ENCODE results near the gene BAZ1A.
"Not testable (repeated sequence)": the region's sequence is repeated elsewhere in the genome, so short reads cannot be mapped to it uniquely, and the experiment has no call there.

DNA sequence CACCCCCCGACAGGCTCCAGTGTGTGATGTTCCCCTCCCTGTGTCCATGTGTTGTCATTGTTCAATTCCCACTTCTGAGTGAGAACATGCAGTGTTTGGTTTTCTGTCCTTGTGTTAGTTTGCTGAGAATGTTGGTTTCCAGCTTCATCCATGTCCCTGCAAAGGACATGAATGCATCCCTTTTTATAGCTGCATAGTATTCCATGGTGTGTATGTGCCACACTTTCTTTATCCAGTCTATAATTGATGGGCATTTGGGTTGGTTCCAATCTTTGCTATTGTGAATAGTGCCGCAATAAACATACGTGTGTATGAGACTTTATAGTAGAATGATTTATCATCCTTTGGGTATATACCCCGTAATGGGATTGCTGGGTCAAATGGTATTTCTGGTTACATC lies 138.1 kb downstream of the BAZ1A start:
- TF ChIP-seq POLR2A (IDR thresholded peaks at IDR 0.05) = not testable (repeated sequence)
- TF ChIP-seq, protein P1, sequence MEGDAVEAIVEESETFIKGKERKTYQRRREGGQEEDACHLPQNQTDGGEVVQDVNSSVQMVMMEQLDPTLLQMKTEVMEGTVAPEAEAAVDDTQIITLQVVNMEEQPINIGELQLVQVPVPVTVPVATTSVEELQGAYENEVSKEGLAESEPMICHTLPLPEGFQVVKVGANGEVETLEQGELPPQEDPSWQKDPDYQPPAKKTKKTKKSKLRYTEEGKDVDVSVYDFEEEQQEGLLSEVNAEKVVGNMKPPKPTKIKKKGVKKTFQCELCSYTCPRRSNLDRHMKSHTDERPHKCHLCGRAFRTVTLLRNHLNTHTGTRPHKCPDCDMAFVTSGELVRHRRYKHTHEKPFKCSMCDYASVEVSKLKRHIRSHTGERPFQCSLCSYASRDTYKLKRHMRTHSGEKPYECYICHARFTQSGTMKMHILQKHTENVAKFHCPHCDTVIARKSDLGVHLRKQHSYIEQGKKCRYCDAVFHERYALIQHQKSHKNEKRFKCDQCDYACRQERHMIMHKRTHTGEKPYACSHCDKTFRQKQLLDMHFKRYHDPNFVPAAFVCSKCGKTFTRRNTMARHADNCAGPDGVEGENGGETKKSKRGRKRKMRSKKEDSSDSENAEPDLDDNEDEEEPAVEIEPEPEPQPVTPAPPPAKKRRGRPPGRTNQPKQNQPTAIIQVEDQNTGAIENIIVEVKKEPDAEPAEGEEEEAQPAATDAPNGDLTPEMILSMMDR (IDR thresholded peaks at IDR 0.05) = not testable (repeated sequence)
